Ishikawa (cell line): ENCODE results near the gene BLM.

Experiments used
- CEBPB ChIP-seq: IDR thresholded peaks from 2 replicates; pipeline ENCODE4 v1.6.1; 2012
- CREB1 ChIP-seq: IDR thresholded peaks from 2 replicates; pipeline ENCODE4 v1.6.1; 2012; ENCODE audit warnings: low read depth
- EGR1 ChIP-seq: IDR thresholded peaks from 2 replicates; pipeline ENCODE4 v1.6.1; 2012
- EP300 ChIP-seq: IDR thresholded peaks from 2 replicates; pipeline ENCODE4 v1.6.1; 2012; ENCODE audit warnings: borderline replicate concordance
- FOXM1 ChIP-seq: IDR thresholded peaks from 2 replicates; pipeline ENCODE4 v1.6.1; 2012; ENCODE audit warnings: low read depth, borderline replicate concordance
- MAX ChIP-seq: IDR thresholded peaks from 2 replicates; pipeline ENCODE4 v1.6.1; 2012
- NFIC ChIP-seq: IDR thresholded peaks from 2 replicates; pipeline ENCODE4 v1.6.1; 2012
- RAD21 ChIP-seq: IDR thresholded peaks from 2 replicates; pipeline ENCODE4 v1.6.1; 2012; ENCODE audit warnings: low read depth
- REST ChIP-seq: IDR thresholded peaks from 2 replicates; pipeline ENCODE4 v1.6.1; 2012; ENCODE audit warnings: low read depth, mild to moderate bottlenecking
- TAF1 ChIP-seq: IDR thresholded peaks from 2 replicates; pipeline ENCODE4 v1.6.1; 2012; ENCODE audit warnings: low read depth, mild to moderate bottlenecking
- TCF12 ChIP-seq: IDR thresholded peaks from 2 replicates; pipeline ENCODE4 v1.6.1; 2012; ENCODE audit warnings: low read depth
- TEAD4 ChIP-seq: IDR thresholded peaks from 2 replicates; pipeline ENCODE4 v1.6.1; 2012
- YY1 ChIP-seq: IDR thresholded peaks from 2 replicates; pipeline ENCODE4 v1.6.1; 2012; ENCODE audit warnings: low read depth
- ZBTB7A ChIP-seq: IDR thresholded peaks from 2 replicates; pipeline ENCODE4 v1.6.1; 2012; ENCODE audit warnings: low read depth
- TF ChIP-seq, protein P1 (sequence below): IDR thresholded peaks from 2 replicates; pipeline ENCODE4 v1.6.1; 2012

The BLM gene

DNA sequence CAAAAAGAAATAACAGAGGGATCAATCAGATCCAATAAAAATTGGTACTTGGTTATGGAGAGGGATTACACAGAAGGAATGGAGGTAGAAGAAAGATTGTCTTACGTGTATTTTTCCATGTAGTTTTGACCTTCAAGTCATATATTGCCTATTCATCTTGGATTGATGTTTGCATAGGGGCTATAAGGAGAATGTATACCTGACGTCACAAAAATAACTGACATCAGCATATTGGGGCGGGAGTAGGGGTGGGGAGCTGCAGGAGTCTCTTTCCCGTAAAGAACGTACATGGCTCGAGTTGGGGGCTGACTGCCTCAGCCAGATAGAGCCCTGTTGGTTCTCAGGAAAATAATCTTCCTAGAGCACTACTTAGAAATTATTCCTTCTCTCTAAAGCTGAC, 145.3 kb downstream of the BLM start:
- TF ChIP-seq YY1 (no peak), RAD21 (no peak), ZBTB7A (no peak), NFIC (no peak), TAF1 (no peak), CEBPB (no peak), MAX (no peak), EP300 (no peak), CREB1 (no peak), REST (no peak), EGR1 (no peak), TCF12 (no peak), TEAD4 (no peak), FOXM1 (no peak)
- TF ChIP-seq, protein P1, sequence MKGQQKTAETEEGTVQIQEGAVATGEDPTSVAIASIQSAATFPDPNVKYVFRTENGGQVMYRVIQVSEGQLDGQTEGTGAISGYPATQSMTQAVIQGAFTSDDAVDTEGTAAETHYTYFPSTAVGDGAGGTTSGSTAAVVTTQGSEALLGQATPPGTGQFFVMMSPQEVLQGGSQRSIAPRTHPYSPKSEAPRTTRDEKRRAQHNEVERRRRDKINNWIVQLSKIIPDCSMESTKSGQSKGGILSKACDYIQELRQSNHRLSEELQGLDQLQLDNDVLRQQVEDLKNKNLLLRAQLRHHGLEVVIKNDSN = no peak

- TF ChIP-seq EGR1 = no peak
- TF ChIP-seq FOXM1 = no peak
- TF ChIP-seq RAD21 = no peak
- no peak for TF ChIP-seq ZBTB7A
- TF ChIP-seq YY1 = no peak
- TF ChIP-seq NFIC = no peak
- no peak for TF ChIP-seq CEBPB
- TF ChIP-seq, protein P1 = no peak
- no peak for TF ChIP-seq TAF1
Observed at GRCh38 chr15:90862964-90863778, 146.0 kb downstream of the BLM start.

DNA sequence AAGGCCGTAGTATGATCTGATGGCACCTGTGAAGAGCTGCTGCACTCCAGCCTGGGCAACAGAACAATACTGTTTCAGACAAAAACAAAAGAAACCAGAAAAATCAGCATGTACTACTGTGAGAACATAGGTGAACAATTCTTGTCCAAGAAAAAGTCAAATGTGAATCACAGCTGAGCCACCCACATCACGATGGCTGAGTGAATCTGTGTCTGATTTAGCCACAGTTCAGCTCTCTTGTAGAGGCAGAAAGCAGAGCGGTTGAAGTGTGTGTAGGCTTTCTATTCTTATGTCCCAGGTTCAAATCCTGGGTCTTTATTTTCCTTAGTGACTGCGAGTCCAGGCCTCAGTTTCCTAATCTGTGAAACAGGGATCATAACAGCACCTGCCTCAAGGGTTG, 146.8 kb downstream of the BLM start:
- TF ChIP-seq TCF12 (no peak), YY1 (no peak), CEBPB (no peak), ZBTB7A (no peak), FOXM1 (no peak), EP300 (no peak), TEAD4 (no peak), REST (no peak), RAD21 (no peak), NFIC (no peak), MAX (no peak), TAF1 (no peak), CREB1 (no peak), EGR1 (no peak)
- TF ChIP-seq, protein P1 = no peak

DNA sequence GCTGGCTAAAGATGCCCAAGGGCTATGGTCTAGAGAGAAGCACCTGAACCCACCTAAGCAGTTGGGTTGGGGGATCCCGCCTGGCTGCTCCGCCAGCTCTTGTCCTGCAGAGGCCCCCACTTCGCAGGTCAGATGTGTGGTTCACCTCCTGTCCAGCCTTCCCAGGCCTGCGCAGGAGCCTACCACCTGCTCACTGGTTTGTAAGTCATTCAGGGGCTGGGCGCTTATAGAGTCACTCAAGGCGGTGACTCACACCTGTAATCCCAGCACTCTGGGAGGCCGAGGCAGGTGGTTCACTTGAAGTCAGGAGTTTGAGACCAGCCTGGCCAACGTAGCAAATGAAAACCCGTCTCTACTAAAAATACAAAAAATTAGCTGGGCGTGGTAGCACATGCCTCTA, 147.4 kb downstream of the BLM start:
- no peak for TF ChIP-seq REST
- no peak for TF ChIP-seq CEBPB
- no peak for TF ChIP-seq CREB1
- TF ChIP-seq EGR1 = no peak
- no peak for TF ChIP-seq TCF12
- no peak for TF ChIP-seq MAX
- TF ChIP-seq TAF1 = no peak
- TF ChIP-seq TEAD4 = no peak
- no peak for TF ChIP-seq NFIC
- TF ChIP-seq, protein P1 = no peak
- no peak for TF ChIP-seq ZBTB7A
- no peak for TF ChIP-seq FOXM1
- no peak for TF ChIP-seq EP300
- TF ChIP-seq YY1 = no peak
- TF ChIP-seq RAD21 = no peak
